Posterior cingulate gyrus (tissue), 11 donors: ENCODE results near the gene MAGEA2.
"Not testable (repeated sequence)": the region's sequence is repeated elsewhere in the genome, so short reads cannot be mapped to it uniquely, and the experiment has no call there.

Experiments used
- DNase-seq, 10 donors: peaks; one replicate each; pipeline versions ENCODE4 v3.0.0 to v3.0.0-alpha.2; 2020 to 2021; ENCODE audit warnings: mixed read lengths in 3 of 10
- intact Hi-C: fragments of 100-400 bp; cut with DNase I; formaldehyde crosslinking; loops from one replicate; pipeline ENCODE4 v1.15.1; 2023

Gene MAGEA2, protein sequence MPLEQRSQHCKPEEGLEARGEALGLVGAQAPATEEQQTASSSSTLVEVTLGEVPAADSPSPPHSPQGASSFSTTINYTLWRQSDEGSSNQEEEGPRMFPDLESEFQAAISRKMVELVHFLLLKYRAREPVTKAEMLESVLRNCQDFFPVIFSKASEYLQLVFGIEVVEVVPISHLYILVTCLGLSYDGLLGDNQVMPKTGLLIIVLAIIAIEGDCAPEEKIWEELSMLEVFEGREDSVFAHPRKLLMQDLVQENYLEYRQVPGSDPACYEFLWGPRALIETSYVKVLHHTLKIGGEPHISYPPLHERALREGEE

GRCh38 chrX:152753686-152754650 is at the start of gene MAGEA2:
TSS of gene MAGEA2 (minus strand) at chrX:152753842. CDS start at chrX:152751363, 2,479 bp downstream.
- DNase-seq, intact Hi-C loops: not testable (repeated sequence)

DNA sequence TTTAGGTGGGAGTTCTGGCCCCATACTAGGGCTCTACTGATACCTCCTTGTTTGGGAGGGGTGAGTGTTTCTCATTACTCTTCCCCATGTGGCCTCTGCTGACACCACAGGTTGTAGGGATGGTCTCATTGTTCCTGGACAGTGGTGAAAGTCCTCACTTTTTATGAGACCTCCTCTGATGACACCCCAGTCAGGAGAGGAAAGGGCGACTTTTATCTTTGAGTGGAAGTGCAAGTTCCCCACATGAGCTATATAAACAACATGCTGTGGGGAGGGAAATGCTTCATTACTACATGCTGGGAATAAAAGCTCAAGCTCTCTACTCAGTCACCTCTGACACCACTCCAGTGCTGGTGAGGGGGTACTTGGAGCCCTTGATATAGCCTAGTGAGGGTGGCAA is 45.3 kb upstream of the MAGEA2 start:
- intact Hi-C loops, result no loop called here
- no peak for DNase-seq

DNA sequence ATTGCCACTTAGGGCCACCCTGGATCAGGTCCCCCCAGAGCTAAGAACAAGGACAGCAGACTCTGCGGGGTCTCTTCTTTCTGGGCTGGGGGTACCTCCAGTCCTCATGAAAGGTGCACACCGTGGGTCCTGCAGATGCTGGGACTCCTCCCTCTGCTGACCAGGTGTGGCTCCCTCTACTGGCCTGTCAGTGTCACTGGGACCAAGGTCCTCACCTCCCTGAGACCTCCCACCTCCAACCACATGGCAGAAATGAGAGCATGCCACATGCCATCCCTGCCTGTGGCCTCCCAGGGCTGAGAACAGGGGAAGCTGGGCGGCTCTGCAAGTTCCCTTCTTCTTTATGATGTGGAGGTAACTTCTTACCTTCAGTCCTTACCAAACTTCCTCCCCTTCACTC is 33.4 kb upstream of the MAGEA2 start:
- DNase-seq, intact Hi-C loops: not testable (repeated sequence)

DNA sequence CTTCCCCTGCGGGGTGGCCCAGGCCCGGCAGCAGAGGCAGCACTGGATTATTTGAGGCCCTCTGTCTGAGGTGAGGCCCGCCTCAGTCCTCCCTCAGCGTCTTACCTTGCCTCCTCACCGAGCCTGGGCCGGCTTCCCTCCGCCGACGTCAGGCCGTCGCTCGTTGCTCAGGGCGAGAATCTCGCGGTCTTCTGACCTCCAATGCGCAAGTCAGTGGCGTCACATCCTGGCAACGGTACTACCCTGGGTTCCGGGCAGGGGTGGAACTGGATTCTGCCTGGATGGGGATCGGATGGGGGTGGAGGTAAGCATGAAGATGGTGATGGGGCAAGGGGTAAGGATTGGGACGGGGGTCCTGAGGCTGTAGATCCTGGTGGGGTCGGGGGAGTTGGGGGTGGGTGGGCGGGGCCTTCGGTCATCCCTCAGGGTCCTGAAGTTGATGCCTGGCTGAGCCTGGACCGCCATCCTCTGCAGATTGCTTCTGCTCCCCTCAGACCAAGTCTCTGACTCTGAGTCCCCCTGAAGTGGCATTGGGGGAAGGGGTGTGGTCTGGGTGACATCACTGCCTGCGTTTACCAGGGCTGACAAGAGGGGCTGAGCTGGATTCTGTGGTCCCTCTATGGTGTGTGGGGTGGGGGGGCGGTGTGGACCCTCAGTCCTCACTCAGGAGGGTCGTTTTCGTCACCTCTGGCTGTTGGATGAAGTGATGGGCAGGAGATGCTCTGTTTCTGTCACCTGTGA is 16.1 kb upstream of the MAGEA2 start, which contains the start of gene MAGEA6:
Gene MAGEA6, minus strand, starts transcription at position 141 of the 741 bp plus-strand sequence. CDS start 2,039 bp downstream, outside the sequence.
- intact Hi-C loops, DNase-seq: not testable (repeated sequence)

DNA sequence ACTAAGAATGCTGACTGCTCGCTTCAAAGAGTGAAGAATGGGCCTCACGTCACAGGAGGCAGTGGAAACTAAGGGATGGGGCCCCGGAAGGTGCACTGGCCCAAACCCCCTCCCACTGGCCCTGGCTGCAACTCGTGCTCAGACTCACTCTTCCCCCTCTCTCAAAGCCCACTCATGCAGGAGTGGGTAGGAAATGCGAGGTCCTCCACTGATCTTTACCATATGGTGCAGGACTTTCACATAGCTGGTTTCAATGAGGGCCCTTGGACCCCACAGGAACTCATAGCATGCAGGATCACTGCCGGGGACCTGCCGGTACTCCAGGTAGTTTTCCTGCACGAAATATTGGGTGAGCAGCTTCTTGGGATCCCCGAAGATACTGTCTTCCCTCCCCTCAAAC is 12.9 kb upstream of the MAGEA2 start:
- intact Hi-C loops, result not testable (repeated sequence)
- DNase-seq, result peak in 2 of 10 donors; percentile 6 to 39

DNA sequence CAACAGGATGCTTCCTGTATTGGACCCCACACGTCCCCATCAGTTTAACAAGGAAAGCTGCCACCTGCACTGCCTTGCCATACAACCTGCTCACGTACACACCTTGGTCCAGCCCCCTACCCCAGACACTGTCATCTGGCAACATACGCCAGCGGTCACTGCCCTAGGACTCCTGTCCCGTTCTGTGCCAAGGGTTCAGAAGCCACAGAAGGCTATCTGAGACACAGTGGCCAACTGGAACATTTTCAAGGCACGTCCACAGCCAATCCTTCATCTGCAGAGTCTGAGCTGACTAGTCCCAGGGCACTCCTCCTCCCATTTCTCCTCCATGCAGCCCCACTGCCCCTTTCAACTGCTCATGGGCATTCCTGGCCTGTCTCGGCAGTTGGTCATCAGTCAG is 7.9 kb upstream of the MAGEA2 start:
- intact Hi-C loops, result not testable (repeated sequence)
- DNase-seq, result peak in 1 of 10 donors; percentile 3

GRCh38 chrX:152759544-152759943 is 5.9 kb upstream of the MAGEA2 start:
- intact Hi-C loops, DNase-seq: not testable (repeated sequence)

GRCh38 chrX:152758918-152759317 is 5.3 kb upstream of the MAGEA2 start, which contains the start of gene CSAG3:
TSS of gene CSAG3 (plus strand) at chrX:152759218.
- DNase-seq, intact Hi-C loops: not testable (repeated sequence)

DNA sequence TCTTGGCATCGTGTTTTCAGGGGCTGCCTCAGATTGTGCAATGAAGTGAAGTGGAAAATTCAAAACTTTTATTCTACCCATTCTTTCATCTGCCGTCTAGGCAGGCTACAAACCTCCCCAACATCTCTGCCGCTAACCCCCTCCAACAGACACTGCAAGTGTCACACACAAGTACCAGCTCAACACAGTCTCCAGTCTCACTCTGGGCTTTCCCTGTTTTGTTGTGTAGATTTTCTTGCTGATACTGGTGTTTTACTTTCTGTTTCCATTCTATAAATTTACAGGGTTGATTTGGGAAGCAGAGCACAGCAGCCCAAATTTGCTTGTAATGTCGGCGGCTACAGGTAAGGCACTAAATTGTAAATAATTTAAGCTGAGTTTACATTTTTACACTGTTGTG is 1.2 kb upstream of the MAGEA2 start:
- DNase-seq, intact Hi-C loops: not testable (repeated sequence)

- intact Hi-C loops, result no loop called here
- DNase-seq, result no peak
Measured at GRCh38 chrX:152738560-152738959, 15.1 kb downstream of the MAGEA2 start.

- intact Hi-C loops, result not testable (repeated sequence)
- DNase-seq, result peak in 1 of 10 donors; percentile 44
Measured at GRCh38 chrX:152736528-152736927, 17.1 kb downstream of the MAGEA2 start.

GRCh38 chrX:152735860-152736511 is 17.7 kb downstream of the MAGEA2 start:
- intact Hi-C loops, result no loop called here
- peak in 1 of 10 donors; percentile 68 for DNase-seq

- peak in 1 of 10 donors; percentile 2 for DNase-seq
- intact Hi-C loops, result no loop called here
Measured at GRCh38 chrX:152735101-152735500, 18.5 kb downstream of the MAGEA2 start.

DNA sequence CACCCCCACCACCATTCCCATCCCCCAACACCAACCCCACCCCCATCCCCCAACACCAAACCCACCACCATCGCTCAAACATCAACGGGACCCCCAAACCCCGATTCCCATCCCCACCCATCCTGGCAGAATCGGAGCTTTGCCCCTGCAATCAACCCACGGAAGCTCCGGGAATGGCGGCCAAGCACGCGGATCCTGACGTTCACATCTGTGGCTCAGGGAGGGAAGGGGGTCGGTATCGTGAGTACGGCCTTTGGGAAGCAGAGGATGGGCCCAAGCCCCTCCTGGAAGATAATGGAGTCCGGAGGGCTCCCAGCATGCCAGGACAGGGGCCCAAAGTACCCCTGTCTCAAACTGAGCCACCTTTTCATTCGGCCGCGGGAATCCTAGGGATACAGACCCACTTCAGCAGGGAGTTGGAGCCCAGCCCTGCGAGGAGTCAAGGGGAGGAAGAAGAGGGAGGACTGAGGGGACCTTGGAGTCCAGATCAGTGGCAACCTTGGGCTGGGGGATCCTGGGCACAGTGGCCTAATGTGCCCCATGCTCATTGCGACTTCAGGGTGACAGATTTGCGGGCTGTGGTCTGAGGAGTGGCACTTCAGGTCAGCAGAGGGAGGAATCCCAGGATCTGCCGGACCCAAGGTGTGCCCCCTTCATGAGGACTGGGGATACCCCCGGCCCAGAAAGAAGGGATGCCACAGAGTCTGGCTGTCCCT is 19.3 kb downstream of the MAGEA2 start:
- intact Hi-C loops, result not testable (repeated sequence)
- DNase-seq, result peak in 2 of 10 donors; percentile 55 to 60

DNA sequence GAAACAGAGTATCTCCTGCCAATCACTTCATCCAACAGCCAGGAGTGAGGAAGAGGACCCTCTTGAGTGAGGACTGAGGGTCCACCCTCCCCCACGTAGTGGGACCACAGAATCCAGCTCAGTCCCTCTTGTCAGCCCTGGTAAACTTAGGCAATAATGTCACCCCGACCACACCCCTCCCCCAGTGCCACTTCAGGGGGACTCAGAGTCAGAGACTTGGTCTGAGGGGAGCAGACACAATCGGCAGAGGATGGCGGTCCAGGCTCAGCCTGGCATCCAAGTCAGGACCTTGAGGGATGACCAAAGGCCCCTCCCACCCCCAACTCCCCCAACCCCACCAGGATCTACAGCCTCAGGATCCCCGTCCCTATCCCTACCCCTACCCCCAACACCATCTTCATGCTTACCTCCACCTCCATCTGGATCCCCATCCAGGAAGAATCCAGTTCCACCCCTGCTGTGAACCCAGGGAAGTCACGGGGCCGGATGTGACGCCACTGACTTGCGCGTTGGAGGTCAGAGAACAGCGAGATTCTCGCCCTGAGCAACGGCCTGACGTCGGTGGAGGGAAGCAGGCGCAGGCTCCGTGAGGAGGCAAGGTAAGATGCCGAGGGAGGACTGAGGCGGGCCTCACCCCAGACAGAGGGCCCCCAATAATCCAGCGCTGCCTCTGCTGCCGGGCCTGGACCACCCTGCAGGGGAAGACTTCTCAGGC is 20.2 kb downstream of the MAGEA2 start, which contains the start of the genes CSAG1 and MAGEA12:
Gene CSAG1, minus strand, starts transcription at position 461 of the 715 bp plus-strand sequence. CDS start 1,261 bp downstream, outside the sequence.
Gene MAGEA12, plus strand, starts transcription at position 497 of the 715 bp plus-strand sequence. CDS start 2,405 bp downstream, outside the sequence.
- intact Hi-C loops, result no loop called here
- peak in 1 of 10 donors; percentile 32 for DNase-seq

GRCh38 chrX:152725409-152725808 is 28.2 kb downstream of the MAGEA2 start:
- intact Hi-C loops, result no loop called here
- DNase-seq, result peak in 1 of 10 donors; percentile 55

DNA sequence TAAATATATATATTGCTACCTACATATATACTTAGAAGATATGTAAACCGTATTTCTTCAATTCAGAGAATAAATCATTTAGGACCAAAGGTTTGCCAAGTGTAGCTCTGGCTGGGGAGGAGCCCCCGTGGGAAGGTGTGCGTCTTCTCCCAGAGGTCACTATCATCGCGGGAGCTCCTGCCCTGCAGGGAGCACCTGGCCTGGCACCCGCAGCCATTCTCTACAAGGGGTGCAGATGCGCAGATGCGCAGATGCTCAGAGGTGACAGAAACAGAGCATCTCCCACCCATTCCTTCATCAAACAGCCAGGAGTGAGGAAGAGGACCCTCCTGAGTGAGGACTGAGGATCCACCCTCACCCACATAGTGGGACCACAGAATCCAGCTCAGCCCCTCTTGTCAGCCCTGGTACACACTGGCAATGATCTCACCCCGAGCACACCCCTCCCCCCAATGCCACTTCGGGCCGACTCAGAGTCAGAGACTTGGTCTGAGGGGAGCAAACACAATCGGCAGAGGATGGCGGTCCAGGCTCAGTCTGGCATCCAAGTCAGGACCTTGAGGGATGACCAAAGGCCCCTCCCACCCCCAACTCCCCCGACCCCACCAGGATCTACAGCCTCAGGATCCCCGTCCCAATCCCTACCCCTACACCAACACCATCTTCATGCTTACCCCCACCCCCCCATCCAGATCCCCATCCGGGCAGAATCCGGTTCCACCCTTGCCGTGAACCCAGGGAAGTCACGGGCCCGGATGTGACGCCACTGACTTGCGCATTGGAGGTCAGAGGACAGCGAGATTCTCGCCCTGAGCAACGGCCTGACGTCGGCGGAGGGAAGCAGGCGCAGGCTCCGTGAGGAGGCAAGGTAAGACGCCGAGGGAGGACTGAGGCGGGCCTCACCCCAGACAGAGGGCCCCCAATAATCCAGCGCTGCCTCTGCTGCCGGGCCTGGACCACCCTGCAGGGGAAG is 39.5 kb downstream of the MAGEA2 start, which contains the start of gene MAGEA2B:
Gene MAGEA2B, plus strand, starts transcription at position 814 of the 973 bp plus-strand sequence. CDS start 2,479 bp downstream, outside the sequence.
- intact Hi-C loops, DNase-seq: not testable (repeated sequence)
